Upper lobe of left lung (tissue), 6 donors: ENCODE data around the gene CCER1. TPM values are rescaled to one million over a fixed set of nuclear protein-coding genes. Genes with fewer than 3 reads are reported as not detected.

Experiments
- ATAC-seq, 2 donors: fragments of 200-7000 bp; cut with Tn5 transposase; one replicate each; pipeline ENCODE4 v1.9.1; 2022; ENCODE audit warnings: mild to moderate bottlenecking in 2 of 2, moderate library complexity in 2 of 2; ENCODE audit not compliant: low FRiP score in 2 of 2
- DNase-seq, 2 donors: peaks; one replicate each; pipeline ENCODE4 v3.0.0-alpha.2; 2019 to 2020
- H3K27ac ChIP-seq, 4 donors: fragments of 200-600 bp; sonication (generic); one replicate each; pipeline ENCODE4 v1.5.1; 2016 to 2019
- H3K27me3 ChIP-seq, 4 donors: fragments of 200-600 bp; sonication (generic); one replicate each; pipeline ENCODE4 v1.5.1; 2017 to 2019
- H3K36me3 ChIP-seq, 4 donors: fragments of 200-600 bp; sonication (generic); one replicate each; pipeline ENCODE4 v1.5.1; 2016 to 2019
- H3K4me1 ChIP-seq, 4 donors: fragments of 200-600 bp; sonication (generic); one replicate each; pipeline ENCODE4 v1.5.1; 2018 to 2019
- H3K4me3 ChIP-seq, 4 donors: fragments of 200-600 bp; sonication (generic); one replicate each; pipeline ENCODE4 v1.5.1; 2017 to 2019; ENCODE audit warnings: mild to moderate bottlenecking in 2 of 4, moderate library complexity in 1 of 4
- H3K9me3 ChIP-seq, 4 donors: fragments of 200-600 bp; sonication (generic); one replicate each; pipeline ENCODE4 v1.5.1; 2018 to 2019
- EP300 ChIP-seq, 4 donors: sonication (generic); formaldehyde crosslinking; IDR thresholded peaks; one replicate each; pipeline ENCODE4 v1.5.1; 2017; ENCODE audit warnings: antibody characterized with exemption in 4 of 4, control low read depth in 2 of 4
- POLR2A ChIP-seq, 4 donors: fragments of 450-650 bp; IDR thresholded peaks; one replicate each; pipeline ENCODE4 v1.5.1; 2016 to 2017; ENCODE audit warnings: antibody characterized with exemption in 4 of 4, mild to moderate bottlenecking in 2 of 4
- POLR2AphosphoS5 ChIP-seq, 2 donors: sonication (generic); formaldehyde crosslinking; IDR thresholded peaks; one replicate each; pipeline ENCODE4 v1.5.1; 2017; ENCODE audit warnings: antibody characterized with exemption in 2 of 2
- WGBS, 2 donors: methylation state at CpG; one replicate each; pipeline ENCODE4 v1.1.5; 2017 to 2018; 5-methylcytosine and 5-hydroxymethylcytosine counted together
- total RNA-seq, 6 donors: library from RNA; depleted of rRNA in 4 of 6; stranded (reverse); fragments of >200 nt in 4 of 6; gene quantifications; one replicate each; pipeline versions ENCODE4 v1.1.0 to v1.2.1, GENCODE V29; 2016 to 2021
- TF ChIP-seq, protein P1 (sequence below), 6 experiments: fragments of 450-650 bp in 4 of 6; fragments of 200-600 bp in 2 of 6; sonication (generic) in 2 of 6; IDR thresholded peaks; one replicate each; pipeline ENCODE4 v1.5.1; 2016 to 2019; ENCODE audit warnings: antibody characterized with exemption in 6 of 6
- donor health status: DM: no; HTN: no; CAD: no; lungs with moderate emphysema.
- donor health status: DM: no; HTN: yes; CAD: no; lungs with severe emphysema.

The CCER1 gene
- total RNA-seq, 6 donors from 2014 or later, result not detected

GRCh38 chr12:90937651-90938050, 17.3 kb downstream of the CCER1 start:
- Histone ChIP-seq H3K27me3 (no peaks in the 10 kb centered on the region), H3K4me3 (no peak overlapping the region), H3K4me1 (no peaks in the 10 kb centered on the region), H3K36me3 (no peaks in the 10 kb centered on the region), H3K27ac (no peak overlapping the region), H3K9me3 (no peaks in the 10 kb centered on the region)
- no peak for TF ChIP-seq EP300 (IDR thresholded peaks at IDR 0.05)
- no peak for TF ChIP-seq POLR2A (IDR thresholded peaks at IDR 0.05)
- TF ChIP-seq POLR2AphosphoS5 (IDR thresholded peaks at IDR 0.05), result no peak
- TF ChIP-seq, protein P1, sequence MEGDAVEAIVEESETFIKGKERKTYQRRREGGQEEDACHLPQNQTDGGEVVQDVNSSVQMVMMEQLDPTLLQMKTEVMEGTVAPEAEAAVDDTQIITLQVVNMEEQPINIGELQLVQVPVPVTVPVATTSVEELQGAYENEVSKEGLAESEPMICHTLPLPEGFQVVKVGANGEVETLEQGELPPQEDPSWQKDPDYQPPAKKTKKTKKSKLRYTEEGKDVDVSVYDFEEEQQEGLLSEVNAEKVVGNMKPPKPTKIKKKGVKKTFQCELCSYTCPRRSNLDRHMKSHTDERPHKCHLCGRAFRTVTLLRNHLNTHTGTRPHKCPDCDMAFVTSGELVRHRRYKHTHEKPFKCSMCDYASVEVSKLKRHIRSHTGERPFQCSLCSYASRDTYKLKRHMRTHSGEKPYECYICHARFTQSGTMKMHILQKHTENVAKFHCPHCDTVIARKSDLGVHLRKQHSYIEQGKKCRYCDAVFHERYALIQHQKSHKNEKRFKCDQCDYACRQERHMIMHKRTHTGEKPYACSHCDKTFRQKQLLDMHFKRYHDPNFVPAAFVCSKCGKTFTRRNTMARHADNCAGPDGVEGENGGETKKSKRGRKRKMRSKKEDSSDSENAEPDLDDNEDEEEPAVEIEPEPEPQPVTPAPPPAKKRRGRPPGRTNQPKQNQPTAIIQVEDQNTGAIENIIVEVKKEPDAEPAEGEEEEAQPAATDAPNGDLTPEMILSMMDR (IDR thresholded peaks at IDR 0.05), result no peak
- ATAC-seq (no peak), DNase-seq (no peak)
- 55 to 60% methylated on average over 2 of the region's 2 CpGs for WGBS, 2 donors

DNA sequence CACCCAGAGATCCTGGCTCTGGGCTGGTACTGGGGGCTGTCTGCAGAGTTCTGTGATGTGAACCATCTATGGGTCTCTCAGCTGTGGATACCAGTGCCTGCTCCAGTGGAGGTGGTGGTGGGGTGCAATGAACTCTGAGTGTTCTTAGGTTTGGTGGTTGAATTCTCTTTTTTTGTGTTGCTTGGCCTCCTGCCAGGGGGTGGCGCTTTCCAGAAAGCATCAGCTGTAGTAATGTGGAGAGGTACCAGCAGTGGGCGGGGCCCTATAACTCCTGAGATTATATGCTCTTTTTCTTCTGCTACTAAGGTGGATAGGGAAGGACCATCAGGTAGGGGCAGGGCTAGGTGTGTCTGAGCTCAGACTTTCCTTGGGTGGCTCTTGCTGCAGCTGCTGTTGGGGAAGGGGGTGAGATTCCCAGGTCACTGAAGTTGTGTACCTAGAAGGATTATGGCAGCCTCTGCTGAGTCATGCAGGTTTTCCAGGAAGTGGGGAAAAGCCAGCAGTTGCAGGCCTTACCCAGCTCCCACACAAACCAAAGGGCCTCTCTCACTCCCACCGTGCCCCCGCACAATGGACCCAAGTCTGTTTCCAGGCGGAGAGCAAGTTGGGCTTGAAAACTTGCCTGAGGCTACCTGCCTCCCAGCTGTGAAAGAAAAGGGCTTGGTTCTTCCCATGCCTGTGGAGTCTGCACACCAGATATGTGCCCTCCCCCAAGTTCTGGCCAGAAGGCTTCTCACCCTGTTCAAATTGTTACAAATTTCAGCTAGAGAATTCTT, 18.6 kb downstream of the CCER1 start:
- Histone ChIP-seq H3K9me3 (no peaks in the 10 kb centered on the region), H3K4me1 (no peaks in the 10 kb centered on the region), H3K27me3 (no peaks in the 10 kb centered on the region), H3K36me3 (no peaks in the 10 kb centered on the region), H3K4me3 (no peak overlapping the region), H3K27ac (no peak overlapping the region)
- WGBS, 2 donors, result 88 to 91% methylated on average over 5 of the region's 5 CpGs
- DNase-seq (no peak), ATAC-seq (no peak)
- TF ChIP-seq EP300 (IDR thresholded peaks at IDR 0.05), result no peak
- TF ChIP-seq POLR2A (IDR thresholded peaks at IDR 0.05), result no peak
- no peak for TF ChIP-seq POLR2AphosphoS5 (IDR thresholded peaks at IDR 0.05)
- TF ChIP-seq, protein P1 (IDR thresholded peaks at IDR 0.05), result no peak

DNA sequence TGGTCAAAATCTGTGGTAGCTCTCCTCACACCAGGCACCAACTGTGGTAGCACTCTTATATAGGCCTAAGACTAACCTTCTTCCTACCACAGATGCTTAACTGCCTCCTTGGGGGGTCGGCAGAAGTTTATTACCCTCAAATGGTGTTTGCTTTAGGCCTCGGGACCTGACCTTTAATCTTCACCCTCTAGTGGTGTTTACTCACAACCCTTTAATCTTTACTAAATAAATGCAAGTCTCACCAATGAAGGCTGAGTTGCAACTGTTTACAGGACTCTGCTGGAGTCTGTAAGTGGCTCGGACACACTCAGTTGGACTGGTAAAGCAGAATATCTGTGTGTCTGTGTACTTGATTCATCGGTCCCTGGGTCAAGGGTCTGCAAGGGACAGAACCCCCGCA, 29.4 kb downstream of the CCER1 start:
- H3K4me1 ChIP-seq, result no peaks in the 10 kb centered on the region
- no peak for ATAC-seq
- TF ChIP-seq POLR2A (IDR thresholded peaks at IDR 0.05) (no peak), POLR2AphosphoS5 (IDR thresholded peaks at IDR 0.05) (no peak), EP300 (IDR thresholded peaks at IDR 0.05) (no peak)
- TF ChIP-seq, protein P1 (IDR thresholded peaks at IDR 0.05), result no peak
- no peak overlapping the region for H3K4me3 ChIP-seq
- H3K27me3 ChIP-seq, result no peaks in the 10 kb centered on the region
- peaks cover 0 to 4% (median 3%) of the 10 kb centered on the region in 4 donors for H3K9me3 ChIP-seq
- 67 to 69% methylated on average over 5 of the region's 5 CpGs for WGBS, 2 donors
- DNase-seq, result no peak
- H3K36me3 ChIP-seq, result no peaks in the 10 kb centered on the region
- no peak overlapping the region for H3K27ac ChIP-seq

DNA sequence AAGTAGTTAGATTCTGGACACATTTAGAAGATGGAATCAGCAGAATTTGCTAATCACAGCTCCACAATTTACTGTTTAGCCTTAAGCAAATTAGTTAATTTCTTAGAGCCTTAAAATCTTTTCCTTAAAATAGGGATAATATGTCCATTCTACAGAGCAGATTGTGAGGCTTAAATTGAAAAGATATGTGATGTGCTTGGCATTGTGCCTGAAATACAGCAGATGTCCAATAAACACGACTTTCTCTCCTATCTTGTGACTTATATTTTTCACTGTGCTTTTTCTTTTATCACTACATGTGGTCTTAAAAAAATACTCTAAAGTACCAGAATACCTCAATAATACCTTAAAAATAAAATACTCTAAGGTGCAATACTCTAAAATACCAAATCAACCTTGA, 30.6 kb downstream of the CCER1 start:
- ATAC-seq, result no peak

More for the DNA sequence above, 30.6 kb downstream of the CCER1 start:
- Histone ChIP-seq H3K36me3 (no peaks in the 10 kb centered on the region), H3K9me3 (no peaks in the 10 kb centered on the region), H3K27ac (no peak overlapping the region), H3K4me3 (no peak overlapping the region), H3K27me3 (no peaks in the 10 kb centered on the region), H3K4me1 (no peaks in the 10 kb centered on the region)
- WGBS, 2 donors, result 65 to 67% methylated on average over 1 of the region's 1 CpG
- no peak for DNase-seq
- TF ChIP-seq EP300 (IDR thresholded peaks at IDR 0.05), result no peak
- TF ChIP-seq, protein P1 (IDR thresholded peaks at IDR 0.05), result no peak
- no peak for TF ChIP-seq POLR2AphosphoS5 (IDR thresholded peaks at IDR 0.05)
- no peak for TF ChIP-seq POLR2A (IDR thresholded peaks at IDR 0.05)
